A172 (cell line): Measurements from ENCODE around the gene USP47. TPM values are rescaled to one million over a fixed set of nuclear protein-coding genes. Genes with fewer than 3 reads are reported as not detected.

Experiments used
- DNase-seq: peaks from one replicate; pipeline ENCODE4 v3.0.0-alpha.2; 2015; ENCODE audit warnings: low spot score
- total RNA-seq: library from RNA; depleted of rRNA; stranded (reverse); fragments of >200 nt; shearing (Covaris generic); gene quantifications from 2 replicates; pipeline ENCODE4 v1.2.3, GENCODE V29; 2014

USP47 gene
- total RNA-seq, 1 experiment from 2014 or later: 80.7 TPM

- DNase-seq: peak; percentile 58
Measured at GRCh38 chr11:11980200-11980599, 138.4 kb downstream of the USP47 start.

GRCh38 chr11:11980841-11981308 lies 139.1 kb downstream of the USP47 start:
- DNase-seq: peak; percentile 82

- DNase-seq: no peak
Measured at GRCh38 chr11:11981364-11981763, 139.6 kb downstream of the USP47 start.

GRCh38 chr11:11981840-11982239 lies 140.1 kb downstream of the USP47 start:
- DNase-seq: no peak

- DNase-seq: no peak
Measured at GRCh38 chr11:11982461-11982860, 140.7 kb downstream of the USP47 start.

GRCh38 chr11:11982975-11983374 lies 141.2 kb downstream of the USP47 start:
- no peak for DNase-seq

GRCh38 chr11:11983427-11983826 lies 141.7 kb downstream of the USP47 start:
- DNase-seq: no peak

- DNase-seq: peak; percentile 33
Measured at GRCh38 chr11:11984563-11984962, 142.8 kb downstream of the USP47 start.

GRCh38 chr11:11985016-11985715 lies 143.4 kb downstream of the USP47 start:
- DNase-seq: peak; percentile 85

GRCh38 chr11:11985954-11986949 lies 144.5 kb downstream of the USP47 start:
- no peak for DNase-seq

GRCh38 chr11:11987503-11988022 lies 145.8 kb downstream of the USP47 start:
- DNase-seq: peak; percentile 77

- DNase-seq: peak; percentile 95
Measured at GRCh38 chr11:11988099-11988651, 146.4 kb downstream of the USP47 start.

GRCh38 chr11:11988681-11989261 lies 147.0 kb downstream of the USP47 start:
- peak; percentile 56 for DNase-seq

- no peak for DNase-seq
Measured at GRCh38 chr11:11989774-11990744, 148.3 kb downstream of the USP47 start.

- DNase-seq: peak; percentile 81
Measured at GRCh38 chr11:11992257-11993212, 150.8 kb downstream of the USP47 start.

GRCh38 chr11:11993839-11994238 lies 152.1 kb downstream of the USP47 start:
- DNase-seq: peak; percentile 93

GRCh38 chr11:11995601-11996000 lies 153.8 kb downstream of the USP47 start:
- DNase-seq: no peak

- DNase-seq: no peak
Measured at GRCh38 chr11:11996321-11997048, 154.7 kb downstream of the USP47 start.

GRCh38 chr11:11997049-11997322 lies 155.2 kb downstream of the USP47 start:
- DNase-seq: no peak
